PC-3 (cell line): ENCODE results near the gene NHS. TPM values are rescaled to one million over a fixed set of nuclear protein-coding genes. Genes with fewer than 3 reads are reported as not detected.
A peak's percentile ranks its signal among the peaks of the same experiment; 100 is the strongest.

ENCODE experiments used
- ATAC-seq: fragments of 200-7000 bp; cut with Tn5 transposase; 2 replicates; pipeline ENCODE4 v1.9.1; 2020; ENCODE audit warnings: mild to moderate bottlenecking, moderate library complexity
- BruUV-seq: library from RNA; stranded (reverse); fragments of 400-500 nt; replicated peaks from 2 replicates; lab custom pipeline; 2021; lab: Mats Ljungman, UMichigan
- CTCF ChIA-PET: fragments of 300-600 bp; sonication (Branson Sonifier 250); formaldehyde crosslinking; loops from one replicate; lab custom pipeline; 2022; ENCODE audit warnings: antibody characterized with exemption; lab: Charles Lee
- POLR2A ChIA-PET: fragments of 300-600 bp; sonication (Branson Sonifier 250); formaldehyde crosslinking; loops from one replicate; lab custom pipeline; 2022; ENCODE audit warnings: antibody characterized with exemption; ENCODE audit not compliant: unreplicated experiment; lab: Charles Lee
- DNase-seq: peaks from one replicate; pipeline ENCODE4 v3.0.0-alpha.2; 2015
- H2AFZ ChIP-seq: fragments of 300-600 bp; sonication (generic); 2 replicates; pipeline ENCODE4 v1.6.0; 2016; ENCODE audit warnings: antibody characterized with exemption, low read length
- H3F3A ChIP-seq: fragments of 300-600 bp; sonication (generic); one replicate; pipeline ENCODE4 v1.6.0; 2017; ENCODE audit warnings: antibody characterized with exemption, low read length, control low read depth, mild to moderate bottlenecking; ENCODE audit not compliant: unreplicated experiment
- H3K27ac ChIP-seq: fragments of 300-600 bp; sonication (generic); 2 replicates; pipeline ENCODE4 v1.5.1; 2016; ENCODE audit warnings: mild to moderate bottlenecking, low read length
- H3K27me3 ChIP-seq: fragments of 300-600 bp; sonication (generic); 2 replicates; pipeline ENCODE4 v1.6.1; 2016; ENCODE audit warnings: low read length, mixed read lengths
- H3K36me3 ChIP-seq: fragments of 300-600 bp; sonication (generic); 2 replicates; pipeline ENCODE4 v1.6.1; 2016; ENCODE audit warnings: low read depth, mixed run types, low read length, mixed read lengths
- H3K4me1 ChIP-seq: fragments of 300-600 bp; sonication (generic); 2 replicates; pipeline ENCODE4 v1.5.1; 2016; ENCODE audit warnings: low read length; ENCODE audit not compliant: insufficient read depth
- H3K4me2 ChIP-seq: fragments of 300-600 bp; sonication (generic); 2 replicates; pipeline ENCODE4 v1.6.0; 2016; ENCODE audit warnings: low read length
- H3K4me3 ChIP-seq: fragments of 300-600 bp; sonication (generic); 2 replicates; pipeline ENCODE4 v1.5.1; 2016; ENCODE audit warnings: mild to moderate bottlenecking, low read length, mixed read lengths
- H3K79me2 ChIP-seq: fragments of 300-600 bp; sonication (generic); 2 replicates; pipeline ENCODE4 v1.6.1; 2017; ENCODE audit warnings: low read length, mixed read lengths
- H3K9ac ChIP-seq: fragments of 300-600 bp; sonication (generic); 2 replicates; pipeline ENCODE4 v1.6.0; 2016; ENCODE audit warnings: mild to moderate bottlenecking, low read length
- H3K9me2 ChIP-seq: fragments of 300-600 bp; sonication (generic); replicated peaks from 2 replicates; pipeline ENCODE4 v1.6.1; 2016; ENCODE audit warnings: mixed run types, low read length, mixed read lengths
- H3K9me3 ChIP-seq: fragments of 300-600 bp; sonication (generic); 2 replicates; pipeline ENCODE4 v1.6.1; 2016; ENCODE audit warnings: low read length, mixed read lengths
- H4K20me1 ChIP-seq: fragments of 300-600 bp; sonication (generic); 2 replicates; pipeline ENCODE4 v1.6.1; 2016; ENCODE audit warnings: low read length, mixed read lengths
- EZH2 ChIP-seq: fragments of 300-600 bp; sonication (generic); IDR thresholded peaks from one replicate; pipeline ENCODE4 v1.6.1; 2017; ENCODE audit warnings: antibody characterized with exemption, mild to moderate bottlenecking, low read length; ENCODE audit not compliant: unreplicated experiment
- EZH2phosphoT487 ChIP-seq: fragments of 300-600 bp; sonication (generic); IDR thresholded peaks from 2 replicates; pipeline ENCODE4 v1.6.1; 2018; ENCODE audit warnings: mild to moderate bottlenecking, antibody characterized with exemption, low read length, borderline replicate concordance
- intact Hi-C: fragments of 100-400 bp; cut with micrococcal nuclease; formaldehyde crosslinking; loops from 2 replicates; pipeline ENCODE4 v1.9.0; 2023
- total RNA-seq: library from RNA; depleted of rRNA; stranded (reverse); fragments of >200 nt; gene quantifications from 2 replicates; pipeline ENCODE4 v1.2.3, GENCODE V29; 2014
- TF ChIP-seq, protein P1 (sequence below): fragments of 300-600 bp; sonication (generic); conservative IDR thresholded peaks from 2 replicates; pipeline ENCODE4 v1.5.1; 2017; ENCODE audit warnings: antibody characterized with exemption, low read depth, mild to moderate bottlenecking, low read length

The NHS gene
- total RNA-seq, 1 experiment from 2014 or later, result 4.9 TPM

- intact Hi-C loops, result no loop called here
- Histone ChIP-seq H3K9me3 (no peaks in the 10 kb centered on the region), H3K79me2 (no peaks in the 10 kb centered on the region), H3F3A (no peaks in the 10 kb centered on the region), H3K9ac (peak overlapping the region; percentile 29; the same call in 1 of the 2 replicates), H3K9me2 (no peaks in the 10 kb centered on the region), H3K4me3 (peak overlapping the region; percentile 51; the same call in 1 of the 2 replicates), H3K4me2 (peak overlapping the region; percentile 82), H3K27me3 (no peaks in the 10 kb centered on the region), H4K20me1 (no peaks in the 10 kb centered on the region), H3K36me3 (no peaks in the 10 kb centered on the region), H3K27ac (peak overlapping the region; percentile 55), H3K4me1 (peaks cover 50% of the 10 kb centered on the region), H2AFZ (no peak overlapping the region)
- TF ChIP-seq EZH2 (no peak), EZH2phosphoT487 (no peak)
- TF ChIP-seq, protein P1, sequence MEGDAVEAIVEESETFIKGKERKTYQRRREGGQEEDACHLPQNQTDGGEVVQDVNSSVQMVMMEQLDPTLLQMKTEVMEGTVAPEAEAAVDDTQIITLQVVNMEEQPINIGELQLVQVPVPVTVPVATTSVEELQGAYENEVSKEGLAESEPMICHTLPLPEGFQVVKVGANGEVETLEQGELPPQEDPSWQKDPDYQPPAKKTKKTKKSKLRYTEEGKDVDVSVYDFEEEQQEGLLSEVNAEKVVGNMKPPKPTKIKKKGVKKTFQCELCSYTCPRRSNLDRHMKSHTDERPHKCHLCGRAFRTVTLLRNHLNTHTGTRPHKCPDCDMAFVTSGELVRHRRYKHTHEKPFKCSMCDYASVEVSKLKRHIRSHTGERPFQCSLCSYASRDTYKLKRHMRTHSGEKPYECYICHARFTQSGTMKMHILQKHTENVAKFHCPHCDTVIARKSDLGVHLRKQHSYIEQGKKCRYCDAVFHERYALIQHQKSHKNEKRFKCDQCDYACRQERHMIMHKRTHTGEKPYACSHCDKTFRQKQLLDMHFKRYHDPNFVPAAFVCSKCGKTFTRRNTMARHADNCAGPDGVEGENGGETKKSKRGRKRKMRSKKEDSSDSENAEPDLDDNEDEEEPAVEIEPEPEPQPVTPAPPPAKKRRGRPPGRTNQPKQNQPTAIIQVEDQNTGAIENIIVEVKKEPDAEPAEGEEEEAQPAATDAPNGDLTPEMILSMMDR, result no peak
- ChIA-PET CTCF (interaction anchor here (1.7 kb wide), 1 partner anchor 350 kb away, joined by 5 read pairs; no protein-coding TSS in a partner anchor), POLR2A (no interaction called here)
- ATAC-seq (no peak), DNase-seq (peak; percentile 17)
- BruUV-seq, result no TSS peak
Observed at GRCh38 chrX:17592117-17592516, 217.1 kb downstream of the NHS start.

DNA sequence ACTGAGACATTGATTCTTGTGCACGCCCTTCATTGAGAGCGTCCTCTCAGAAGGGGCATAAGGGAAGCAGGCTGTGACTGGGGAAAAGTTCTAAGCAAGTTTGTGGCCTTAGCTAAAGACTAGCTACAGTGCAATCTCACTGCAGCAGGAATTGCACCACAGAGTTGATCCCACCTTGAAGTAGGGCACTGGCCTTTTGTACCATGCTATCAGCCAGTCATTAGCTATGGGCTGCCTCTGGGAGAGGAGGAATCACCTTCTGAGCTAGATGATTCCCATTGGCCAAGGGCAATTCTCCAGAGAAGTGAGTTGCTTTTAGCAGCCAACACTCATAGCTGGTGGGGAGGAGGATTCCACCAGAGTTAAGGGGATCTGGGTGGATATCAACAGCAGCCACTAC is 219.7 kb downstream of the NHS start:
- H3K79me2 ChIP-seq, result no peaks in the 10 kb centered on the region
- no TSS peak for BruUV-seq
- DNase-seq, result no peak
- no peak overlapping the region for H2AFZ ChIP-seq
- peaks cover 43% of the 10 kb centered on the region for H3K4me1 ChIP-seq
- no peaks in the 10 kb centered on the region for H3K9me3 ChIP-seq
- no peaks in the 10 kb centered on the region for H3K27me3 ChIP-seq
- H3K4me2 ChIP-seq, result peak overlapping the region; percentile 58
- no peak for ATAC-seq
- CTCF ChIA-PET, result interaction anchor here (0.6 to 0.9 kb wide), 2 partner anchors 182 to 220 kb away, joined by 3 read pairs; partner anchors contain the start of gene NHS
- intact Hi-C loops, result loop anchor here (1.0 to 5.0 kb wide), 4 partner anchors 96 to 182 kb away; partner anchors contain the start of gene SCML1
- peak overlapping the region; percentile 48 for H3K9ac ChIP-seq
- H4K20me1 ChIP-seq, result no peaks in the 10 kb centered on the region
- TF ChIP-seq EZH2phosphoT487, result no peak
- H3K36me3 ChIP-seq, result no peaks in the 10 kb centered on the region
- H3K4me3 ChIP-seq, result no peak overlapping the region
- peak overlapping the region; percentile 94 for H3K27ac ChIP-seq
- POLR2A ChIA-PET, result interaction anchor here (0.6 kb wide), 1 partner anchor 38 kb away, joined by 5 read pairs; no protein-coding TSS in a partner anchor
- no peaks in the 10 kb centered on the region for H3K9me2 ChIP-seq
- no peaks in the 10 kb centered on the region for H3F3A ChIP-seq

GRCh38 chrX:17595456-17596035 is 220.5 kb downstream of the NHS start:
- no peaks in the 10 kb centered on the region for H3K9me3 ChIP-seq
- intact Hi-C loops, result loop anchor here (1.0 to 5.0 kb wide), 4 partner anchors 95 to 183 kb away; partner anchors contain the start of gene SCML1
- no peaks in the 10 kb centered on the region for H3K27me3 ChIP-seq
- H3K4me2 ChIP-seq, result peak overlapping the region; percentile 58
- BruUV-seq, result TSS peak; percentile 68
- ChIA-PET POLR2A (no interaction called here), CTCF (interaction anchor here (0.9 kb wide), 1 partner anchor 183 kb away, joined by 3 read pairs; no protein-coding TSS in a partner anchor)
- ATAC-seq (peak; percentile 76), DNase-seq (peak; percentile 85)
- no peaks in the 10 kb centered on the region for H3F3A ChIP-seq
- H3K27ac ChIP-seq, result peak overlapping the region; percentile 94
- H3K4me3 ChIP-seq, result no peak overlapping the region
- no peak overlapping the region for H2AFZ ChIP-seq
- no peaks in the 10 kb centered on the region for H3K79me2 ChIP-seq
- peak overlapping the region; percentile 59 for H3K9ac ChIP-seq
- H4K20me1 ChIP-seq, result no peaks in the 10 kb centered on the region
- peaks cover 43% of the 10 kb centered on the region for H3K4me1 ChIP-seq
- no peaks in the 10 kb centered on the region for H3K36me3 ChIP-seq
- no peaks in the 10 kb centered on the region for H3K9me2 ChIP-seq
- TF ChIP-seq EZH2phosphoT487 (no peak), EZH2 (no peak)
- TF ChIP-seq, protein P1, result no peak
